ENCODE data around the gene IDH2. TPM values are rescaled to one million over a fixed set of nuclear protein-coding genes. Genes with fewer than 3 reads are reported as not detected.

The IDH2 gene
- total RNA-seq, 1 experiment from 2014 or later, result 43.2 TPM

GRCh38 chr15:90064911-90065681 is 37.2 kb downstream of the IDH2 start:
- no peak for DNase-seq (ENCODE audit: low spot score)

- no peak for DNase-seq (ENCODE audit: low spot score)
Measured at GRCh38 chr15:90063770-90064247, 38.5 kb downstream of the IDH2 start.

GRCh38 chr15:90062973-90063769 is 39.1 kb downstream of the IDH2 start:
- no peak for DNase-seq (ENCODE audit: low spot score)

GRCh38 chr15:90062462-90062932 is 39.8 kb downstream of the IDH2 start:
- no peak for DNase-seq (ENCODE audit: low spot score)

- DNase-seq (ENCODE audit: low spot score), result no peak
Measured at GRCh38 chr15:90062023-90062442, 40.2 kb downstream of the IDH2 start.

GRCh38 chr15:90060797-90061196 is 41.5 kb downstream of the IDH2 start:
- DNase-seq (ENCODE audit: low spot score), result no peak

- no peak for DNase-seq (ENCODE audit: low spot score)
Measured at GRCh38 chr15:90059208-90059985, 42.9 kb downstream of the IDH2 start.

- DNase-seq (ENCODE audit: low spot score), result no peak
Measured at GRCh38 chr15:90058775-90059174, 43.5 kb downstream of the IDH2 start.

- no peak for DNase-seq (ENCODE audit: low spot score)
Measured at GRCh38 chr15:90058308-90058707, 44.0 kb downstream of the IDH2 start.

GRCh38 chr15:90056529-90056928 is 45.7 kb downstream of the IDH2 start:
- no peak for DNase-seq (ENCODE audit: low spot score)

- no peak for DNase-seq (ENCODE audit: low spot score)
Measured at GRCh38 chr15:90055182-90055581, 47.1 kb downstream of the IDH2 start.

- DNase-seq (ENCODE audit: low spot score), result no peak
Measured at GRCh38 chr15:90054618-90055097, 47.6 kb downstream of the IDH2 start.

GRCh38 chr15:90053685-90054466 is 48.4 kb downstream of the IDH2 start:
- DNase-seq (ENCODE audit: low spot score), result no peak

GRCh38 chr15:90051874-90052273 is 50.4 kb downstream of the IDH2 start:
- DNase-seq (ENCODE audit: low spot score), result no peak

- DNase-seq (ENCODE audit: low spot score), result no peak
Measured at GRCh38 chr15:90049666-90050604, 52.3 kb downstream of the IDH2 start.

GRCh38 chr15:90049030-90049429 is 53.2 kb downstream of the IDH2 start:
- no peak for DNase-seq (ENCODE audit: low spot score)

GRCh38 chr15:90047956-90048575 is 54.2 kb downstream of the IDH2 start:
- DNase-seq (ENCODE audit: low spot score), result no peak

GRCh38 chr15:90046911-90047392 is 55.3 kb downstream of the IDH2 start:
- DNase-seq (ENCODE audit: low spot score), result no peak

- no peak for DNase-seq (ENCODE audit: low spot score)
Measured at GRCh38 chr15:90046289-90046688, 56.0 kb downstream of the IDH2 start.
